Right kidney (tissue), 9 donors: ENCODE results near the gene SH2D3C.

ENCODE experiments used
- DNase-seq: peaks from one replicate; pipeline ENCODE4 v3.0.0-alpha.2; 2016
- long read RNA-seq, 8 donors: transcript quantifications; one replicate each; lab custom pipeline, GENCODE V29; 2026

Gene SH2D3C, protein sequence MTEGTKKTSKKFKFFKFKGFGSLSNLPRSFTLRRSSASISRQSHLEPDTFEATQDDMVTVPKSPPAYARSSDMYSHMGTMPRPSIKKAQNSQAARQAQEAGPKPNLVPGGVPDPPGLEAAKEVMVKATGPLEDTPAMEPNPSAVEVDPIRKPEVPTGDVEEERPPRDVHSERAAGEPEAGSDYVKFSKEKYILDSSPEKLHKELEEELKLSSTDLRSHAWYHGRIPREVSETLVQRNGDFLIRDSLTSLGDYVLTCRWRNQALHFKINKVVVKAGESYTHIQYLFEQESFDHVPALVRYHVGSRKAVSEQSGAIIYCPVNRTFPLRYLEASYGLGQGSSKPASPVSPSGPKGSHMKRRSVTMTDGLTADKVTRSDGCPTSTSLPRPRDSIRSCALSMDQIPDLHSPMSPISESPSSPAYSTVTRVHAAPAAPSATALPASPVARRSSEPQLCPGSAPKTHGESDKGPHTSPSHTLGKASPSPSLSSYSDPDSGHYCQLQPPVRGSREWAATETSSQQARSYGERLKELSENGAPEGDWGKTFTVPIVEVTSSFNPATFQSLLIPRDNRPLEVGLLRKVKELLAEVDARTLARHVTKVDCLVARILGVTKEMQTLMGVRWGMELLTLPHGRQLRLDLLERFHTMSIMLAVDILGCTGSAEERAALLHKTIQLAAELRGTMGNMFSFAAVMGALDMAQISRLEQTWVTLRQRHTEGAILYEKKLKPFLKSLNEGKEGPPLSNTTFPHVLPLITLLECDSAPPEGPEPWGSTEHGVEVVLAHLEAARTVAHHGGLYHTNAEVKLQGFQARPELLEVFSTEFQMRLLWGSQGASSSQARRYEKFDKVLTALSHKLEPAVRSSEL
- long read RNA-seq, donor 1, partial matches to known transcripts: 0 of 1 reads
- long read RNA-seq, donor 1, other reads (novel, unspliced or antisense): 0 of 1 reads
- long read RNA-seq, donor 2: 0 reads
- long read RNA-seq, donor 3, partial matches to known transcripts: 0 of 3 reads
- long read RNA-seq, donor 3, other reads (novel, unspliced or antisense): 0 of 3 reads
- long read RNA-seq, donor 4, partial matches to known transcripts: 0 of 2 reads
- long read RNA-seq, donor 4, other reads (novel, unspliced or antisense): 0 of 2 reads
- long read RNA-seq, donor 5, partial matches to known transcripts: 7 of 9 reads
- long read RNA-seq, donor 5, other reads (novel, unspliced or antisense): 0 of 9 reads
- long read RNA-seq, donor 6, partial matches to known transcripts: 36 of 53 reads
- long read RNA-seq, donor 6, other reads (novel, unspliced or antisense): 14 of 53 reads
- long read RNA-seq, donor 7, partial matches to known transcripts: 111 of 112 reads
- long read RNA-seq, donor 7, other reads (novel, unspliced or antisense): 0 of 112 reads
- long read RNA-seq, donor 8, partial matches to known transcripts: 11 of 40 reads
- long read RNA-seq, donor 8, other reads (novel, unspliced or antisense): 28 of 40 reads

DNA sequence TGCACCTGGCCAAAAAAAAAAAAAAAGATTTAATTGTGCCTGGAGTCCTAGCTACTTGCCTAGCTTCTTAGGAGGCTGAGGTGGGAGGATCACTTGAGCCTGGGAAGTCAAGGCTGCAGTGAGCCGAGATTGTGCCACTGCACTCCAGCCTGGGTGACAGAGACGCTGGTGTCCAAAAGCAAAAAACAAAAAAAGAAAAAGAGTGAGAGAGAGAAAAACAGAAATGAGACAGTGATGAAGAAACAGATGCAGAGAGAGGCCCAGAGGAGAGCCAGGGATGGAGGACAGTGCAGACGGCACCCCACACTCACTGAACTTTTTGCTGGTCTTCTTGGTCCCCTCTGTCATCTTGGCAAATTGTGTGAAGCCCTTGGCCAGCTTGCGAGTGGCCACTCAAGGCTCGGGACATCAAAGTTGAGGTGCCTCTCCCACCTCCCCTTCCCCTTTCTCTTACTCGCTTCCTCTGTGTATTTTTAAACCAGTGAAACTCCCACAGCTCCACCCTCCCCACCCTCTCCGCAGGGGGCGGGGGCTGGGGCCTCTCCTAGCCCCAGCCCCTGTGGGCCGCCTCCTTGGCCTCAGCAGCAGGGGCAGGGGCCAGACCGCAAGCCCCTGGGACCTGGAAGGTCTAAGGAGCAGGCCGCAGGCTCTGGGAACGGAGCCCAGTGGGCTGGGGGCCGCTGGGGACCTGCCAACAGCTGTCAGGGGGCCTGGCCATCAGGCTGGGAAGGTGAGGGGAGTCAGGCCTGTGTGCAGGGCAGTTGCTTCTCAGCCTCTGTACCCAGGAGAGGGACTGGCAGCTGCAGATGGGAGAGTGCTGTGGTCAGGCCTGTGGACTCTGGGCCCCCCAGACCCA, at the start of gene SH2D3C:
TSS of gene SH2D3C (minus strand) at position 387 of the 856 bp plus-strand sequence. CDS start at position 348, 39 bp downstream.
- DNase-seq: peak; percentile 49

DNA sequence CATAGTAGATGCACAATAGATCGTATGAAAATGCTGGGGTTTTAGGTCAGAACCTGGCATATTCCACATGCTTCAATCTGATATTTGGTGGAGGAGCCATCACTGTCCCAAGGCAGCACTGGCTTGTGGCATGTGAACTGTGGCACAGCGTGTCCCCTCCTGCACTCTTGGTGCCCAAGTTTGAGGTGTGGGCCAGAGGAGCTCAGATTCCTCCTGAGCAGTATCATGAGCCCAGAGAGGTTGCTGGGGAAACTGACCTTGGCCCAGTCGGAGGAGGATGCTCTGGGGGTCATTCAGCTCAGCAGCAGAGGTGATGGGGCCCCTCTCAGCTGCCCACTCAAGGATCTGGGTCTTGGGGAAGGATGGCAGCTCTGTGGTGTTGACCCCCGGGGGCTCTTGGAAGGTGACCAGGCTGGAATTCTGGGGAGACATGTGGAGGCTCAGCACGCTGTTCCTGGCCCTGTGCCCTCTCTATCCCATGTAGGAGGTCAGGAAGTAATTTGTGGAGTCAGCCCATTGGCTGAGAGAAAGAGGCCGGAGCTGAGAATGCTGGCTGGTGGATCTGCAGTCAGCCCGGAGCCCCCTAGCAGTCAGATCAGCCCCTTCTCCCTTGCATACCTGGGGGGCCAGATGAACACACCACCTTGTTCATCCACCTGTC, 47.9 kb upstream of the SH2D3C start:
- no peak for DNase-seq

DNA sequence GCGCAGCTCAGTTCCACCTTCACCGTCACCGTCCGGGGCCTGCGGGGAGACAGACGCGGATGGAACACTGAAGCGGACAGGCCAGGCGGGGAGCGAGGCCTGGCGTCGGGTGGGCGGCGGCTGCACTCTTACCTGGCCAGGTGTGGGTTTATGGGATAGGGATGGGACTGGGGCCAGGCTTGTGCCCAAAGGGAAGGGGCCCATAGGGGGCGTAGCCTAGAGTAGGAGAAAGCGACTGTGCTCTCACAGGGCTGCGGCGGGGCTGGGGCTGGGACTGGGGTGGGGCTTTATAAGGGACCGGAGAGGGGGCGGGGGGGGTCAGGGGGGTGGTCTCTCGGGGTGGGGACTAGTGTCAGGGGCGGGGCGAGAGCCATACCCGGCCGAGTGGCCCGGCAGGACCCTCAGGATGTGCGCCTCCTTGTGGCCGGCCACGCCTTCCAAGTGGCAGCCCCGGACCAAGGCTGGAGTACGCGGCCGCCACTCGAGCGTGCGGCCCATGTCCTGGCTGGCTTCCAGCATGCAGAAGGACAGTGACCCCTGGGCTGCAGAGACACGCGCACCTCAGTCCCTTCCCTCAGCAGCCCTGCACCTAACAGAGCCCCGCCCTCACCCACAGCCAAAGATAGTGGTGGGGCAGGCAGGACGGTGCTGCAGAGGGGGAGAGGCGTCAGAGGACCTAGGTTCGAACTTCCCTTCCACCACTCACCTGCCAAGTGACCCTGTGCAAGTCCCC, 47.0 kb upstream of the SH2D3C start:
- DNase-seq: peak; percentile 51

DNA sequence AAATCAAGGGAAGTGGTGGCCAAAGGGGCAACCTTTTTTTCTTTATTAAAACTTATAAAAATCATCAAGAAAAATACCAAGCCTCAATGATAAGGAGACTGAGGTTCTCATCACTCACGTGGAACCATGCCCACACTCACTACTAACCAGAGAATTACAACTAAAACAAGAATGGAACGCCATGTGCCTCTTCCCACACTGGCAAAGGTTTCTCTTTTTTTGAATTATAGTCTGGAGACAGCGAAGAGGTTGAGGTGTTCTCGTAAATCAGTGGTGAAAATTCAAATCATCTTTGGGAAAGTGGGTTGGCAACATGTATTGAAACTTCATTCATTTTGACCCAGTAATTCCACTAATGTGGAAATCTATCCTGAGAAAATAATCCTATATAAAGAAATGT, 43.6 kb upstream of the SH2D3C start:
- DNase-seq: no peak

DNA sequence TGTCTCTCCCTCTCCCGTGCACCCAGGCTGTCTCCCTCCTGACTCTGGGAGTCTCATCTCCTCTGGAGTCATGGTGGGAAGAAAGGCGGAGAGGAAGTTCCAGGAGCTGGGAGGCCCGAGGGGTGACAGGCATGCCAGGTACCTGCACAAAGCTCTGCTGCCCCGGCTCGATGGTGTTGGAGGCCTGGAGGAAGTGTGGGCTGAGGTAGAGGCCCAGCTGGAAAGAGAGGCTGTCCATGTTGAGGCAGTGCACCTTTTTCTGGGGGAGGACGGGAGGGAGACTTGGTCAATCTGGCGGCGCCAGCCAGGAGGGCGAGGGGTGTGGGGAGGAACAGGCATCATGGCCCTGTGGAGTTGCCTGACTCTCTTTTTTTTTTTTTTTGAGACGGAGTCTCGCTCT, 40.1 kb upstream of the SH2D3C start:
- no peak for DNase-seq

DNA sequence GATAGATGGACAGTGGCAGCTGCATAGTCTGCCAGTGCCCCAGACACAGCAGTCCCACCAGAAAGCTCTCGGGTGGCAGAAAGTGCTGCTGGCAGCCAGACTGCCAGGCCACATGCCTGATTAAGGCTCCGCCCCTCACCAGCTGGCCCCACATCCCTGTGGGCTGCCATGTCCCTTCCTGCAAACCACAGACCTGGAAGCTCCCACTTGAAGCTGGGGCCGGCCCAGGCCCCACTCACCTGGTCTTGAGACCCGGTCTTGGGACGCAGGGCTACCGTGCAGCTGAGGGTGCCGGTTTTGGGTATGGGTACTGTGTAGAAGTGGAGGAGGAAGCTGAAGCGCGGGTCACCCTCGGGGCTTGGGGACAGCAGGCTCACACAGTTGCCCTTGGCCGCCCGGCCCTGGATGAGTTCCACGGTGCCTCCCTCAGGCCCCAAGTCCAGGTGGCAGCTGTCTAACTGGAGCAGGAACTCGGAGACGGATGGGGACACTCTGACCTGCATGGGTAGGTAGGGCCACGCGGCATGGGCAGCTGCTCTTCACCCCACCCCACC, 39.5 kb upstream of the SH2D3C start:
- no peak for DNase-seq

DNA sequence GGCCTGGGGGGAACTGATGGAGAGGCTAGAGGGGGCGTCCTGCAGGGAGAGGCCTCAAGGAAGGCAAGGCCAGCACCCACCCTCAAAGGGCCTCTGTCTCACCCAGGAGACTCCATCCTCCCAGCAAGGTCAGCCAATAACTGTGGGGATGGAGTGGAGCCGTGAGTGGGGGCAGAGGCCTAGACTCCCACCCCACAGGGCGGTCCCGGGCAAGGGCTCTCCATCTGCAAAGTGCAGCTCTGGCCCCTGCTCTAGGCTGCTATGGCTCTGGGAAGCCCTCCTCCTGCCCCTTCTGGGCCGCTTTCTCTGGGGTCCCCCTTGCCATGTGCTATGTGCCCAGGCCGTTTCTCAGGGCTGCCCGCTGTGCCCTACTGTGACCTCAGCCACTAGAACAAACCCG, 38.3 kb upstream of the SH2D3C start:
- DNase-seq: no peak

DNA sequence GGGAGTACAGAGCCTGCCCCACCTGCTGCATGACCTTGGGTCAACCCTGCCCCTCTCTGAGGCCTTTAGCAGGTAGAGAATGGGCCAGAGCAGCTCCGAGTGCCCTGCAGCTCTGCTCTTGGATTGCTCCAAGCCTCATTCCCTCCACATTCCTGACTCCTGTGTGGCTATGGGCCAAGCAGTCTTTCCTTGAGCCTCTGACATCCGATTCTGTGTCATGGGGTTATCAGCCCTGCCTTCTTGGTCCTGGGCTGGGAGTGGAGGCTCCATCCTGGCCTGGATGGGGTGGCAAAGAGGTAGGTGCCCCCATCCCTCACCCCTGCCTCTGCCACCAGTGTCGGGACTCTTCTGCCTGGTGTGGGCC, 37.9 kb upstream of the SH2D3C start:
- no peak for DNase-seq

DNA sequence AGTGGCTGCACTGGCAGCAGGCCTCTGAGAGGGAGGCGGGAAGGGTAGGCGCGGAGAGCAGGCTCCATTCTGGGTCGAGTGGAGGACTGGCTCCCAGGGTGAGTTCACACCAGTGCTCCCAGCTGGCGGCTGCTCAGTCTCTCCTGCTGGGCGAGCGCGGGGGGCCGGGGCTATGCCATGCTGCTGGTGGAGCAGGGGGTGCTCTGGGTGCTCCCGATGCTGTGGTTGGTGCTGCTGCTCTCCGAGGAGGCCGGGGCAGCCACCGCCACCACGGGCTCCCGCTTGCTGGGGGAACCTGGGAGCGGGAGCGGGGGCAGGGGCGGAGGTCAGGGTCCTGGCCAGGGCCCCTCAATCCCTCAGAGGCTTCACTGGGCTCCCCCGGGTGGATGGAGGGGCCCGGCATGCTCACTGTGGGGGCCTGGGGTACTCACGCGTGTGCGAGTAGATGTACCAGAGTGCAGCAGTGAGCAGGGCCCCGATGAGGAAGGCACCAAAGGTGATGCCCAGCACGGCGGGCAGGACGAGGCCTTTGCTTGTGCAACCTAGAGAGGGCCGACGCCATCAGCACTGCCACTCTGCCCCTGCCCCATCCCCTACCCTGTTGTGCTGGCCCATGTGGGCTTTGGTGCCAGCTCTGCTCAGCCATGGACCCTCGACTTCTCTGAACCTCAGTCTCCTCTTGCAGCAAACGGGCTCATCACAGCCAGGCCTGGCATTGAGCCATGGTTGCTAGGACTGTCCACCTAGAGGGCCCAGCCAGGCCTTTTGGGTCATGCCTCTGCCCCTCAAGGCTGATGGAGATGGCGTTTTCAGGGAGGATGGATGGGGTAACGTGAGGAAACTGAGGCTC, 37.3 kb upstream of the SH2D3C start:
- no peak for DNase-seq

DNA sequence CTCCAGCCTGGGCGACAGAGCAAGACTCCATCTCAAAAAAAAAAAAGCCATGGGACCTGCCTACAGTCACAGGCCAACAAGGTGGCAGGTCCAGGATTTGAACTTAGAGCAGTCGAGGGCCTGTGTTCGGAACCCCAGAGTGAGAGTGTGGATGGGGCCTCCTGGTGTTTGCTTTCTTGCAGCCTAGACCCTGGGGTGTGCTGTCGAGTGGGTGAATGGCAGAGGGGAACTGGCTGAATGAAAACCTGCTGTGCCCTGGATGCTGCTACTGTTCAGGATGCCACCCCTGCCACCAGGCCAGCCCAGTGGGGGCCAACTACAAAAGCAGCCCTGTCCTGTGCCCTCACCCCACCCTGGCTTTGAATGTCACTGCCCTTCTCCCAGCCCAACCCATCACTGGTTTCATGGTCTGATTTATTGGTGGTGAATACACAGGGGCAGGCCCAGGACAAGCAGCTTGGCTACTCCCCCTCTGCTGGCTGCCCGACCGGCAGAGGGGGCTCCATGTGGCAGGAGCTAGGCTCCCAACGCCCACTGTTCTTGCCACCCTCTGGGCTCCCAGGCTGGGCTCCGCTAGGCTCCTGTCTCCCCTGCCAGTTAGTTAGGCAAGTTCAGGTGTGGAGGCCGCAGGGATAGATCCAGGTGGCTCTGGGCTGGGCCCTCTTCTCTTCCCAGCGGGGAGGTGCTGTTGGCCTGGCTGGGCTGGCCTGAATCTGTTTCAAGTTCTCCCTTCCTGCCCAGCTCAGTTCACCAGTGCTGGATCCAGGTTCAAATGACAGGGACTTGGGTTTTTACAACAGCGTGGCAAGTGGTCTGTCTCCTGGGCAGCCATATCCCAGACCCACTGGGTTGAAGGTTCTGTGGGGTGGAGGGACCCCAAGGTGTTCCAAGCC, 36.4 kb upstream of the SH2D3C start:
- DNase-seq: no peak

DNA sequence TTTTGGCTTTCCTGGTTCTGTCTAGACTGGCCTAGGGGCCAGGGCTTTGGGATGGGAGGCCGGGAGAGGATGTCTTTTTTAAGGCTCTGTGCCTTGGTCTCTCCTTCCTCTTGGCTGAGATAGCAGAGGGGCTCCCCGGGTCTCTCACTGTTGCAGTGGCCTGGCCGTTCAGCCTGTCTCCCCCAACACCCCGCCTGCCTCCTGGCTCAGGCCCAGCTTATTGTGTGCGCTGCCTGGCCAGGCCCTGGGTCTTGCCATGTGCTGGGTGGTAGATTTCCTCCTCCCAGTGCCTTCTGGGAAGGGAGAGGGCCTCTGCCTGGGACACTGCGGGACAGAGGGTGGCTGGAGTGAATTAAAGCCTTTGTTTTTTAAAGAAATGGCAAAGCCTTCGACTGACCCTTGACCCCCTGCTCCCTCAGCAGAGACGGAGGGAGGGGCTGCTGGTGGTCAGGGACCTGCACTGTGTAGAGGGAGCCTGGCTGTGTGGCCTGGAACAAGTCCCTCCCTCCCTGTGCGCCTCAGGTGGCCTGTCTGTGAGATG, 35.3 kb upstream of the SH2D3C start:
- DNase-seq: no peak

DNA sequence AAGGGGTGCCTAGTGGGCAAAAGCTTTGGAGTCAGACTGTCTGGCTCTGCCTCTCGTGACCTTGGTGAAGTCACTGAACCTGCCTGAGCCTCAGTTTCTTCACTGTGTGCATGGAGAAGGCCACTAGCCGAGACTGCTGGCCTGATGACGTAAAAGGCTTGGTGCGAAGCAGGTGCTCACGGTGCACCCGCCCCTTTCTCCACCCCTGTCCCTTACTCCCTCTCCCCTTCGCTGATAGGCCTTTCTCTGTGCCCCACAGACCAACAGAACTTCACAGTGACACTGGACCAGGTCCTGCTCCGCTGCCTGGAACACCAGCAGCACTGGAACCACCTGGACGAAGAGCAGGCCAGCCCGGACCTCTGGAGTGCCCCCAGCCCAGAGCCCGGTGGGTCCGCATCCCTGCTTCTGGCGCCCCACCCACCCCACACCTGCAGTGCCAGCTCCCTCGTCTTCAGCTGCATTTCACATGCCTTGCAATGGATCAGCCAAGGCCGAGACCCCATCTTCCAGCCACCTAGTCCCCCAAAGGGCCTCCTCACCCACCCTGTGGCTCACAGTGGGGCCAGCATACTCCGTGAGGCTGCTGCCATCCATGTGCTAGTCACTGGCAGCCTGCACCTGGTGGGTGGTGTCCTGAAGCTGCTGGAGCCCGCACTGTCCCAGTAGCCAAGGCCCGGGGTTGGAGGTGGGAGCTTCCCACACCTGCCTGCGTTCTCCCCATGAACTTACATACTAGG, 34.6 kb upstream of the SH2D3C start:
- no peak for DNase-seq

DNA sequence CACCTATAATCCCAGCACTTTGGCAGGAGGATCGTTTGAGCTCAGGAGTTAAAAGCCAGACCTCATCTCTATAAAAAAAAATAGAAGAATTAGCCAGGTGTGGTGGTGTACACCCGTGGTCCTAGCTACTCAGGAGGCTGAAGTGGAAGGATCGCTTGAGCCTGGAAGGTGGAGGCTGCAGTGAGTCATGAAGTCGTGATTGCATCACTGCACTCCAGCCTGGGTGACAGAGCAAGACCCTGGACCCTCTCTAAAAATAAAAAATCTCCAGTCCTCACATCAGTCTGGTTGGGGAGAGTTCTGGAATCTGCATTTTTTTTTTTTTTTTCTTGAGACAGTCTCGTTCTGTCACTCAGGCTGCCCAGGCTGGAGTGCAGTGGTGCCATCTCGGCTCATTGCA, 33.5 kb upstream of the SH2D3C start:
- no peak for DNase-seq

DNA sequence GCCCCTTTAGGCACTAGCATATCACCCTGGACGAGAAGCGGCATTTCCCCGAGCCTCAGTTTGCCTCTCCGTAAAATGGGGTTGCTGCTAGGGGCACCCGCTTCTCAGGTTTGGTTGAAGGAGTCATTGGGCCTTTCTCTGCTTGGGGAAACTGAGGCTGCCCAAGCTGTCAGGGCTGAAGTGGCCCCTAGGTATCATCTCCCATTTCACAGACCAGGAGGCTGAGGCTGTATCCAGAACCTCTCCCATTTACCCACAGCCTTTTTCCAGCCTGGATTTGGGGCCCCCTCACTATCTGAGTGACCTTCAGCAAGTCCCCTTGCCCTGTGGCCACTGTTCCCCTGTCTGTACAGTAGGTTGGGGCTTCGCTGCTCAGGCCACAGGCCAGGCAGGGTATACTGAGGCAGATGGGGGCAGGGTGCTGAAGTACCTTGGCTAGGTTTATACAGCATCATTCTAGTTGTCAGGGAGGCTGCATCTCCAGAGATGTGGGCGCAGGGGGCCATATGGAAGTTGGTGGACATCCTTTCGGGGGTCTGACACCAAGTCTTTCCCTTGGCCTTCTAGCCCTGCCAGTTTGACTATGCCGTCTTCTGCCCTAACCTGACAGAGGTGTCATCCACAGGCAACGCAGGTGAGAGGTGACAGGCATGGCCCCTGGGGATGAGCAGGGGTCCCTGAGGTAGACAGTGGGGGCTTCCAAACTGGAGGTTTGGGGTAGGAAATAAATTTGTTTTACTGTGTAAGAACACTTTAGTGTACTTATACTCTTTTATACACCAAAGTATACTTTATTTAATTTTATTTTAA, 32.1 kb upstream of the SH2D3C start:
- no peak for DNase-seq

DNA sequence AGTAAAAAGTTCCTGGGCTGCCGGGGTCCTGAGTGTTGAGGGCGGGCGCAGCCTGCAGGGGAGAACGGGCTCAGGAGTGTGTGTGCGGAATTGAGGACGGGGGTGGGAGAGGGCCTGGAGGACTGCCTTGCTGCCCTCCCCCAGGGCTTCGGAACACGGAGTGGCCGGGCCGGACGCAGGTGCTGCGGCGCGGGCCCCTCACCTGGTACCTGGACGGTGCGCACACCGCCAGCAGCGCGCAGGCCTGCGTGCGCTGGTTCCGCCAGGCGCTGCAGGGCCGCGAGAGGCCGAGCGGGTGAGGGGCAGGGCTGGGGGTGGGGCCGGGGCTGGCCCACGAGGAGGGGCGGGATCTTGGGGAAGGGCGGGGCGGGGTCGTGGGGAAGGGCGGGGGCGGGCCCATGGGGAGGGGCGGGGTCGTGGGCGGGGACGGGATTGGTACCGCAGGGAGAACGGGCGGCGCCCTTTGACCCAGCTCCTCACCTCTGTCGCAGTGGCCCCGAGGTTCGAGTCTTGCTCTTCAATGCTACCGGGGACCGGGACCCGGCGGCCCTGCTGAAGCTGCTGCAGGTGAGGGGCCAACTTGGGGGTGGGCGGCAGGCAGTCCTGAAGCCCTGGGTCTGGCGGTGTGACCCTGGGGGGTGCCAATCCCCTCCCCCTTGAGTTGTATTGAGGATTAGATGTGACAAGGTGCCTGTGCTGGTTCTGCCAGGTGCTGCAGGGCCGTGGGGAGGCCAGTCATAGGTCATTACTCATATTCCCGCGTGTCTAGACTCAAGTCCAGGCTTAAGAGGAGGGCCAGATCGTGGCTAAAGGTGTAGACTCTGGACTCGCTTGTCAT, 31.3 kb upstream of the SH2D3C start:
- no peak for DNase-seq
